Kidney (tissue), 14 donors: ENCODE measurements around the gene ERGIC1. TPM values are rescaled to one million over a fixed set of nuclear protein-coding genes. Genes with fewer than 3 reads are reported as not detected.

Experiments used
- DNase-seq, 5 donors: peaks; one replicate each; pipeline ENCODE4 v3.0.0-alpha.2; 2013 to 2020
- FAIRE-seq: peaks from 2 replicates; lab custom pipeline; 2012; peaks lifted over from hg19 to GRCh38; lab: Jason Lieb, UNC
- H3K27ac ChIP-seq, 2 donors: one replicate each; pipeline ENCODE4 v1.7.0; 2013; ENCODE audit warnings: low read depth in 2 of 2, low read length in 2 of 2, inconsistent platforms in 1 of 2
- H3K27me3 ChIP-seq: one replicate; pipeline ENCODE4 v1.7.1; 2013; ENCODE audit warnings: low read length, inconsistent platforms; ENCODE audit not compliant: control insufficient read depth, insufficient read depth
- H3K36me3 ChIP-seq, 3 donors: one replicate each; pipeline versions ENCODE4 v1.7.0 to v1.7.1; 2013; ENCODE audit warnings: low read length in 3 of 3, control low read depth in 1 of 3, inconsistent platforms in 1 of 3; ENCODE audit not compliant: insufficient read depth in 3 of 3, control insufficient read depth in 2 of 3
- H3K4me1 ChIP-seq, 3 donors: one replicate each; pipeline versions ENCODE4 v1.7.0 to v1.7.1; 2013; ENCODE audit warnings: low read length in 3 of 3, inconsistent platforms in 1 of 3, low read depth in 1 of 3; ENCODE audit not compliant: control insufficient read depth in 2 of 3, insufficient read depth in 2 of 3
- H3K4me3 ChIP-seq, 3 donors: one replicate each; pipeline versions ENCODE4 v1.7.0 to v1.8.1; 2013; ENCODE audit warnings: low read length in 3 of 3, control low read depth in 1 of 3, inconsistent platforms in 1 of 3
- H3K9ac ChIP-seq, 3 donors: one replicate each; pipeline versions ENCODE4 v1.7.0 to v1.7.1; 2013; ENCODE audit warnings: low read length in 3 of 3, control low read depth in 1 of 3, inconsistent platforms in 1 of 3
- H3K9me3 ChIP-seq, 3 donors: one replicate each; pipeline versions ENCODE4 v1.7.0 to v1.7.1; 2013; ENCODE audit warnings: low read length in 3 of 3, control low read depth in 1 of 3, inconsistent platforms in 1 of 3; ENCODE audit not compliant: control insufficient read depth in 2 of 3, insufficient read depth in 1 of 3
- intact Hi-C: fragments of 100-400 bp; cut with DNase I; formaldehyde crosslinking; loops from one replicate; pipeline ENCODE4 v1.11.1; 2022
- polyA plus RNA-seq: library from polyadenylated mRNA; stranded (reverse); fragments of 350-450 nt; fragmentation: Illumina TruSeq; extraction: RNeasy Lipid Tissue Mini Kit (QIAGEN cat#74804); gene quantifications from one replicate; pipeline ENCODE4 v1.2.3, GENCODE V29; 2014; ENCODE audit warnings: low read depth, low replicate concordance; ENCODE audit not compliant: insufficient read depth
- total RNA-seq: library from RNA; stranded (reverse); fragmentation: NEBNext Ultra II Directional; extraction: Animal tissue kit (Norgen Biotek cat#: 25700); gene quantifications from one replicate; pipeline ENCODE4 v1.2.1, GENCODE V29; 2021
- TF ChIP-seq, protein P1 (sequence below): IDR thresholded peaks from 3 replicates; pipeline ENCODE4 v1.5.1; 2012; ENCODE audit warnings: mild to moderate bottlenecking, moderate library complexity, borderline replicate concordance; ENCODE audit not compliant: insufficient read depth; ENCODE audit errors: extremely low read depth
- donor health status: control.
- donor health status: control.
- donor health status: control.
- donor health status: control.
- donor health status: control.
- donor health status: DM: yes; HTN: yes; CAD: no.
- donor health status: Normal renal cell carcinoma (clear cell type).

ERGIC1 gene
- total and polyA plus RNA-seq, 2 donors from 2014 or later: 88.0 to 183 TPM

DNA sequence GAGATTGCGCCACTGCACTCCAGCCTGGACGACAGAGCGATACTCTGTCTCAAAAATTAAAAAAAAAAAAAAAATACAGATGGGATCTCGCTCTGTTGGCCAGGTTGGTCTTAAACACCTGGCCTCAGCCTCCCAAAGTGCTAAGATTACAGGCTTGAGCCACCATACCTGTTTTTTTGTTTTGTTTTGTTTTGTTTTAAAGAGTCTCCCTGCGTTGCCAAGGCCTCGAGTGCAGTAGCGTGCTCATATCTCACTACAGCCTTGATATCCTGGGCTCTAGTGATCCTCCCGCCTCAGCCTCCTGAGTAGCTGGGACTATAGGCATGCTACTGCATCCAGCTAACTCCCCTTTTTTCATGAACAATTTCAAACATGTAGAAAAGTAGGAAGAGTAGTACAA is 156.7 kb downstream of the ERGIC1 start:
- Histone ChIP-seq H3K27ac (no peak overlapping the region), H3K27me3 (no peaks in the 10 kb centered on the region), H3K4me1 (peaks cover 0 to 8% (median 0%) of the 10 kb centered on the region in 3 donors), H3K9ac (no peak overlapping the region), H3K9me3 (no peaks in the 10 kb centered on the region), H3K36me3 (peaks cover 3 to 19% (median 8%) of the 10 kb centered on the region in 3 donors), H3K4me3 (no peak overlapping the region)
- intact Hi-C loops: no loop called here
- FAIRE-seq (no peak), DNase-seq (no peak)
- TF ChIP-seq, protein P1, sequence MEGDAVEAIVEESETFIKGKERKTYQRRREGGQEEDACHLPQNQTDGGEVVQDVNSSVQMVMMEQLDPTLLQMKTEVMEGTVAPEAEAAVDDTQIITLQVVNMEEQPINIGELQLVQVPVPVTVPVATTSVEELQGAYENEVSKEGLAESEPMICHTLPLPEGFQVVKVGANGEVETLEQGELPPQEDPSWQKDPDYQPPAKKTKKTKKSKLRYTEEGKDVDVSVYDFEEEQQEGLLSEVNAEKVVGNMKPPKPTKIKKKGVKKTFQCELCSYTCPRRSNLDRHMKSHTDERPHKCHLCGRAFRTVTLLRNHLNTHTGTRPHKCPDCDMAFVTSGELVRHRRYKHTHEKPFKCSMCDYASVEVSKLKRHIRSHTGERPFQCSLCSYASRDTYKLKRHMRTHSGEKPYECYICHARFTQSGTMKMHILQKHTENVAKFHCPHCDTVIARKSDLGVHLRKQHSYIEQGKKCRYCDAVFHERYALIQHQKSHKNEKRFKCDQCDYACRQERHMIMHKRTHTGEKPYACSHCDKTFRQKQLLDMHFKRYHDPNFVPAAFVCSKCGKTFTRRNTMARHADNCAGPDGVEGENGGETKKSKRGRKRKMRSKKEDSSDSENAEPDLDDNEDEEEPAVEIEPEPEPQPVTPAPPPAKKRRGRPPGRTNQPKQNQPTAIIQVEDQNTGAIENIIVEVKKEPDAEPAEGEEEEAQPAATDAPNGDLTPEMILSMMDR: no peak

DNA sequence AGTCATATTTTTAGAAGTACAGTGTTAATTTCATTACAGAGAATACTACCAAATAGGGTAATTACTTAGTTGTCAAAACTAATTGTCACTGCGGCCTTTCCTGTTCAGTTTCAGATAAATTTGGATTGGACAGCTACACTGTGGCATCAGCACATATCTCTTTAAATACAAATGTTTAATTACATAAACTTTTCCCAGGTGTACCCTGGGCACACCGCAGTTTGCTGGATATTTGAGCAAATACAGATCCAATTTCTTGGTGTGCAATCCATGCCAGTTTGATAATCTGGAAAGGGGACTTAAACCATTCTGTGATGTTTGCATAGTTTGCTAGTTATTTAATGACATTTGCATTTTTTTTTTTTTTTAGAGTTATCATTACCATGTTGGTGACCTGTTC is 160.4 kb downstream of the ERGIC1 start:
- no peak for FAIRE-seq
- Histone ChIP-seq H3K9ac (no peak overlapping the region), H3K4me1 (peaks cover 0 to 2% (median 0%) of the 10 kb centered on the region in 3 donors), H3K27me3 (no peaks in the 10 kb centered on the region), H3K36me3 (peaks cover 4 to 25% (median 10%) of the 10 kb centered on the region in 3 donors), H3K9me3 (no peaks in the 10 kb centered on the region), H3K4me3 (no peak overlapping the region), H3K27ac (no peak overlapping the region)
- no peak for DNase-seq
- intact Hi-C loops: no loop called here
- TF ChIP-seq, protein P1: no peak

DNA sequence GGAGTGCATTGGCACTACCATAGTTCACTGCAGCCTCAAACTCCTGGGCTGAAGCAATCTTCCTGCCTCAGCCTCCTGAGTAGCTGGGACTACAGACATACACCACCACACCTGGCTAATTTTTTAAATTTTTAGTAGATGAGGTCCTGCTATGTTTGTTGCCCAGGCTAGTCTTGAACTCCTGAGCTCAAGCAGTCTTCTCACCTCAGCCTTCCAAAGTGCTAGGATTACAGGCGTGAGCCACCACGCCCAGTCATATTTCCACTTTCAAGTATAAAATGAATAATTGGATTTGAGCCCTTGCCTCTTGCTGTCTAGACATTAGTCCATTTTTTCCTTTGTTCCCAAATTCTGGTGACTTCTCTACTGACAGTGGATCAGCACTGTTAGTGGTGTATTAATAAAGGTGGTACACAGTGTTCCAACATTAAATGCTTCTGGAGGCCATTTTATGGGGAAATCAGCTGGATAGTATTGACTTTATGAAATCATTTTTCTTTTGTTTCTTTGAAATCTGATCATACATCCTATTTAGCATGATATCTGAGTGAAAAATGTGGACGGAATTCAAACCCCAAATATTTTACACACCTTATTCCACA is 165.4 kb downstream of the ERGIC1 start:
- Histone ChIP-seq H3K27ac (peak overlapping the region; percentile 63 to 83), H3K36me3 (peaks cover 4 to 22% (median 7%) of the 10 kb centered on the region in 3 donors), H3K9me3 (no peaks in the 10 kb centered on the region), H3K27me3 (no peaks in the 10 kb centered on the region), H3K4me3 (no peak overlapping the region), H3K4me1 (peaks cover 0 to 16% (median 13%) of the 10 kb centered on the region in 3 donors), H3K9ac (no peak overlapping the region)
- TF ChIP-seq, protein P1: no peak
- no peak for DNase-seq
- intact Hi-C loops: no loop called here
- no peak for FAIRE-seq
